Neuronal stem cell (in vitro differentiated cells): ENCODE data around the gene SEC63.

Experiments
- DNase-seq: peaks from one replicate; pipeline ENCODE4 v3.0.0-alpha.2; 2013; ENCODE audit warnings: low spot score
- H2AFZ ChIP-seq: one replicate; pipeline ENCODE4 v1.6.1; 2013; ENCODE audit warnings: mild to moderate bottlenecking, low read length, inconsistent platforms
- H2AK5ac ChIP-seq: 2 replicates; pipeline ENCODE4 v1.6.1; 2013; ENCODE audit warnings: low read depth, mild to moderate bottlenecking, inconsistent platforms, low read length, moderate library complexity, mixed read lengths
- H2BK120ac ChIP-seq: 2 replicates; pipeline ENCODE4 v1.6.1; 2013; ENCODE audit warnings: low read depth, mild to moderate bottlenecking, inconsistent platforms, low read length, moderate library complexity, mixed read lengths
- H2BK12ac ChIP-seq: one replicate; pipeline ENCODE4 v1.6.1; 2013; ENCODE audit warnings: low read length, inconsistent platforms
- H2BK15ac ChIP-seq: 2 replicates; pipeline ENCODE4 v1.6.1; 2013; ENCODE audit warnings: mild to moderate bottlenecking, low read length, inconsistent platforms, mixed read lengths
- H2BK5ac ChIP-seq: one replicate; pipeline ENCODE4 v1.6.1; 2013; ENCODE audit warnings: inconsistent platforms, mild to moderate bottlenecking, low read length, moderate library complexity
- H3K14ac ChIP-seq: one replicate; pipeline ENCODE4 v1.6.1; 2013; ENCODE audit warnings: low read length, inconsistent platforms
- H3K18ac ChIP-seq: 2 replicates; pipeline ENCODE4 v1.6.1; 2013; ENCODE audit warnings: low read length, inconsistent platforms
- H3K23ac ChIP-seq: 2 replicates; pipeline ENCODE4 v1.6.1; 2013; ENCODE audit warnings: low read depth, mild to moderate bottlenecking, mixed read lengths, low read length, inconsistent platforms; ENCODE audit not compliant: poor library complexity
- H3K27ac ChIP-seq: replicated peaks from 3 replicates; pipeline ENCODE4 v1.5.1; 2013; ENCODE audit warnings: low read length, inconsistent platforms
- H3K27me3 ChIP-seq, 3 experiments: 2 replicates each; pipeline ENCODE4 v1.6.1; 2013; ENCODE audit warnings: low read length in 3 of 3, mild to moderate bottlenecking in 2 of 3, inconsistent platforms in 1 of 3, low read depth in 1 of 3, mixed read lengths in 1 of 3, moderate library complexity in 1 of 3; ENCODE audit not compliant: control insufficient read depth in 3 of 3, insufficient read depth in 3 of 3
- H3K36me3 ChIP-seq, 2 donors: replicated peaks in 1 of 2; 2 replicates each; pipeline ENCODE4 v1.6.1; 2013; ENCODE audit warnings: low read length in 2 of 2; ENCODE audit not compliant: control insufficient read depth in 2 of 2, insufficient read depth in 2 of 2
- H3K4ac ChIP-seq: 2 replicates; pipeline ENCODE4 v1.6.1; 2013; ENCODE audit warnings: inconsistent platforms, mild to moderate bottlenecking, low read length, moderate library complexity
- H3K4me1 ChIP-seq, 2 donors: 1 replicate in 1 of 2; 2 replicates in 1 of 2; pipeline ENCODE4 v1.6.1; 2013; ENCODE audit warnings: low read length in 2 of 2, low read depth in 1 of 2; ENCODE audit not compliant: control insufficient read depth in 2 of 2, insufficient read depth in 1 of 2
- H3K4me2 ChIP-seq: one replicate; pipeline ENCODE4 v1.6.1; 2013; ENCODE audit warnings: mild to moderate bottlenecking, low read length, inconsistent platforms; ENCODE audit not compliant: insufficient read depth, poor library complexity, severe bottlenecking
- H3K4me3 ChIP-seq, 2 donors: 2 replicates each; pipeline ENCODE4 v1.5.1; 2013; ENCODE audit warnings: low read length in 2 of 2, mild to moderate bottlenecking in 2 of 2, inconsistent platforms in 1 of 2, moderate library complexity in 1 of 2
- H3K79me1 ChIP-seq: one replicate; pipeline ENCODE4 v1.6.1; 2013; ENCODE audit warnings: low read depth, mild to moderate bottlenecking, inconsistent platforms, low read length, moderate library complexity
- H3K9ac ChIP-seq: one replicate; pipeline ENCODE4 v1.6.1; 2013; ENCODE audit warnings: mild to moderate bottlenecking, low read depth, low read length, inconsistent platforms; ENCODE audit not compliant: poor library complexity
- H3K9me3 ChIP-seq, 2 donors: replicated peaks in 1 of 2; 2 replicates each; pipeline versions ENCODE3 to v1.6.1; 2013; ENCODE audit warnings: low read length in 2 of 2, mild to moderate bottlenecking in 2 of 2, inconsistent platforms in 1 of 2, low read depth in 1 of 2, mixed read lengths in 1 of 2, moderate library complexity in 1 of 2; ENCODE audit not compliant: control insufficient read depth in 2 of 2, insufficient read depth in 1 of 2
- H4K8ac ChIP-seq: one replicate; pipeline ENCODE4 v1.6.1; 2013; ENCODE audit warnings: low read depth, mild to moderate bottlenecking, inconsistent platforms, low read length, moderate library complexity
- H4K91ac ChIP-seq: one replicate; pipeline ENCODE4 v1.6.1; 2013; ENCODE audit warnings: low read length, low read depth, mild to moderate bottlenecking, inconsistent platforms; ENCODE audit not compliant: poor library complexity
- WGBS, 2 donors: extraction: QIAGEN DNeasy Blood & Tissue Kit; methylation state at CpG; one replicate each; pipeline ENCODE4 v1.1.7; 2013; ENCODE audit warnings: missing lambda C conversion rate in 2 of 2, mixed read lengths in 1 of 2; ENCODE audit not compliant: insufficient read length in 2 of 2, insufficient replicate concordance in 1 of 2; ENCODE audit errors: extremely low coverage in 2 of 2; 5-methylcytosine and 5-hydroxymethylcytosine counted together

Gene SEC63

DNA sequence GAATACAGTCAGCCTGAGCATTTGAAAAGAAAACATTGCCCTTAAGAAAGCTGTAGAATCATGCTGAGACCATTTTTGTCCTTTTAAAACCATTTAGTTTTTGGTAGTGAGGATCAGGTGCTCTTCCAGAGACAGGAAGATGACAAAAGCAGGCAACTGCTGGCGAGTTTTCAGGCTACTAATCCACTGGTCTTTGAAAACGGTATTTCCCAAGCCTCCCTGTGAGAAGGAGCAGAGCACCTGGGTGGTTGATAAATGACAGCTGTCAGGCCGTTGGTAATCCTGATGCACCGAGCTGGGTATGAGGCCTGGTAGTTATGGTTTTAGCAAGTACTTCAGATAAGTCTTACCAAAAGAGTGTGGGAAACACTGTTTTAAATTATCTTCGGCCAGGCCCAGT lies 10.1 kb upstream of the SEC63 start:
- no peak overlapping the region for H3K4me2 ChIP-seq
- peaks cover 0 to 3% of the 10 kb centered on the region in 2 donors for H3K4me1 ChIP-seq
- no peaks in the 10 kb centered on the region for H3K36me3 ChIP-seq
- no CpG with 5 or more reads among the region's 5 CpGs for WGBS, 2 donors
- H3K79me1 ChIP-seq: no peaks in the 10 kb centered on the region
- H2BK120ac ChIP-seq: no peak overlapping the region
- H2AK5ac ChIP-seq: no peak overlapping the region
- no peak overlapping the region for H3K4ac ChIP-seq
- H3K9me3 ChIP-seq: no peaks in the 10 kb centered on the region
- no peak overlapping the region for H3K9ac ChIP-seq
- no peak overlapping the region for H2BK12ac ChIP-seq
- no peak overlapping the region for H3K27ac ChIP-seq
- H2AFZ ChIP-seq: no peak overlapping the region
- no peak overlapping the region for H3K14ac ChIP-seq
- no peak for DNase-seq
- peaks cover 0 to 10% (median 0%) of the 10 kb centered on the region in 3 experiments for H3K27me3 ChIP-seq
- no peak overlapping the region for H3K23ac ChIP-seq
- no peak overlapping the region for H3K4me3 ChIP-seq
- H3K18ac ChIP-seq: no peak overlapping the region
- no peak overlapping the region for H4K91ac ChIP-seq
- no peak overlapping the region for H2BK5ac ChIP-seq
- H2BK15ac ChIP-seq: no peak overlapping the region
- no peak overlapping the region for H4K8ac ChIP-seq

DNA sequence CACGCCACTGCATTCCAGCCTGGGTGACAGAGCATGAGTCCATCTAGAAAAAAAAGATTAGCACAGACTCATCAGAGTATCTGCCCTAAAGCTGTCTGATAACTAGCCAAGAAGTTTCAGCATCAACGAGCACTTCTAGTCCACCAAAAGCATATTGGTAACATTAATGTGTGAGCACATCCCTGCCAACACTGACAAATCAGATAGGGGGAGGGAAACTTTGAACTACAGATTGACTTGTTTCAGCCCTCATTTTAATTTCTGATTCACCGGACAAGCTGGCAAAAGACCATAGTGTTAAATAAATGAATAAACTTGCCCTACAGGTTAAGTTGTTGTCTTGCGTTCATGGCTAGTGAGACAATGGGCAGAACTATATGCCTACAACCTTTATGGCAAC lies 7.7 kb upstream of the SEC63 start:
- Histone ChIP-seq H3K4me1 (peaks cover 0 to 3% of the 10 kb centered on the region in 2 donors), H2BK120ac (no peak overlapping the region), H3K9ac (no peak overlapping the region), H3K79me1 (no peaks in the 10 kb centered on the region), H2BK15ac (no peak overlapping the region), H3K4ac (no peak overlapping the region), H3K4me3 (no peak overlapping the region), H2AK5ac (no peak overlapping the region), H4K91ac (no peak overlapping the region), H3K9me3 (no peaks in the 10 kb centered on the region), H3K27me3 (peaks cover 0 to 4% (median 0%) of the 10 kb centered on the region in 3 experiments), H4K8ac (no peak overlapping the region), H3K18ac (no peak overlapping the region), H3K4me2 (no peak overlapping the region), H3K27ac (no peak overlapping the region), H3K14ac (no peak overlapping the region), H2AFZ (no peak overlapping the region), H3K36me3 (no peaks in the 10 kb centered on the region), H2BK5ac (no peak overlapping the region), H3K23ac (no peak overlapping the region), H2BK12ac (no peak overlapping the region)
- no CpG with 5 or more reads among the region's 4 CpGs for WGBS, 2 donors
- DNase-seq: no peak

DNA sequence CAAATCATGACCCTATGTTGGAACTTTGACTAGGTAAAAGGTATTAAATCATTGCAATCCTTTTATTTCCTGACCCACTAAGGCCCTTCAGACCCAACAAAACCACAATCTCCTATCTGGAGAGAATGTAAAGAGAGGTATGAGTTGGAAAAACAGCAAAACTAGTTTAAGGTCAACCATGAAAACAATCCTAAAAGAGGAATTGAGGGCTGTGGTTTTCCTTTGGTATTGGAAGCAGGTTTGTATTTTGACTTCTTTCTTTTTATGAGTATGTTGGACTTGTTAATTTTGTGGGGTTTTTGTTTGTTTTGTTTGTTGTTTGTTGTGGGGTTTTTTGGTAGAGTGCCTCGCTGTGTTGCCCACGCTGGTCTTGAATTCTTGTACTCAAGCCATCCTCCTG lies 4.7 kb upstream of the SEC63 start:
- Histone ChIP-seq H3K14ac (no peak overlapping the region), H3K4me2 (no peak overlapping the region), H3K4me1 (no peaks in the 10 kb centered on the region), H3K18ac (no peak overlapping the region), H3K79me1 (peaks cover 2% of the 10 kb centered on the region), H2BK15ac (no peak overlapping the region), H2AK5ac (no peak overlapping the region), H3K4ac (no peak overlapping the region), H3K23ac (no peak overlapping the region), H3K9me3 (no peaks in the 10 kb centered on the region), H3K27ac (no peak overlapping the region), H2BK120ac (no peak overlapping the region), H3K27me3 (no peaks in the 10 kb centered on the region), H2BK12ac (no peak overlapping the region), H3K9ac (no peak overlapping the region), H3K4me3 (no peak overlapping the region), H2BK5ac (no peak overlapping the region), H2AFZ (no peak overlapping the region), H4K91ac (no peak overlapping the region), H4K8ac (no peak overlapping the region), H3K36me3 (no peaks in the 10 kb centered on the region)
- WGBS, 2 donors: no CpG with 5 or more reads among the region's 2 CpGs
- no peak for DNase-seq

DNA sequence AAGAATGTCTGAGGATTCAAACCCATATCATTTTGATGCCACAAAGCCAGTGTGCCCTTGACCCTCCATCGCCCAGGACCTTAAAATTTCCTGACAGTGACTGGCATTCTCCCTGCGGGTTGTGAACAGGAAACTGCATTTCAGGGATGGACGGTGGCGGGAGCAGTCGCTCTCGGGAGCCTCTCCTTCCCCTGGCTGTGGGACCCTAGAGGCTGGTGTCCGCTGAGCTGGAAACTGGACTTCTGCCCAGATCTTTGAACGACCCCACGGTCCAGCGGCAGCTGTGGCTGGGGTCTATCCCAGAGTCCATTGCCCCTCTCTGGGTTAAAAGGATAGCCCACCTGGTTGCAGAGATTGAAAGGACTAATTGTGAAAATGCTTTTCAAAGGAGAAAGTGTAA lies 1.4 kb upstream of the SEC63 start:
- no peak overlapping the region for H3K18ac ChIP-seq
- DNase-seq: no peak
- no peak overlapping the region for H3K23ac ChIP-seq
- H3K36me3 ChIP-seq: peaks cover 2 to 12% of the 10 kb centered on the region in 2 donors
- no peak overlapping the region for H3K4ac ChIP-seq
- H3K79me1 ChIP-seq: peaks cover 3% of the 10 kb centered on the region
- no peak overlapping the region for H3K14ac ChIP-seq
- no peak overlapping the region for H3K27ac ChIP-seq
- no peak overlapping the region for H3K9ac ChIP-seq
- H3K4me2 ChIP-seq: no peak overlapping the region
- no peak overlapping the region for H2BK12ac ChIP-seq
- H3K4me1 ChIP-seq: peaks cover 0 to 2% of the 10 kb centered on the region in 2 donors
- H2AFZ ChIP-seq: no peak overlapping the region
- no peaks in the 10 kb centered on the region for H3K27me3 ChIP-seq
- H3K9me3 ChIP-seq: peaks cover 0 to 7% of the 10 kb centered on the region in 2 donors
- WGBS, 2 donors: no CpG with 5 or more reads among the region's 10 CpGs
- no peak overlapping the region for H2BK5ac ChIP-seq
- no peak overlapping the region for H4K91ac ChIP-seq
- no peak overlapping the region for H4K8ac ChIP-seq
- H2BK120ac ChIP-seq: no peak overlapping the region
- no peak overlapping the region for H3K4me3 ChIP-seq
- H2AK5ac ChIP-seq: no peak overlapping the region
- no peak overlapping the region for H2BK15ac ChIP-seq
